Measurements from ENCODE around the gene PRDX6. TPM values are rescaled to one million over a fixed set of nuclear protein-coding genes. Genes with fewer than 3 reads are reported as not detected.
"Not testable (repeated sequence)": the region's sequence is repeated elsewhere in the genome, so short reads cannot be mapped to it uniquely, and the experiment has no call there.

The PRDX6 gene
- total RNA-seq, 1 donor from 2014 or later, result 304 TPM

- not testable (repeated sequence) for H3K9ac ChIP-seq (ENCODE audit: low read depth in 1 of 3, low read length in 3 of 3); H3K27ac ChIP-seq (ENCODE audit: low read depth, low read length); H3K27me3 ChIP-seq (ENCODE audit: control insufficient read depth in 3 of 3, insufficient read depth in 3 of 3, low read length in 3 of 3); H3K4me1 ChIP-seq (ENCODE audit: control insufficient read depth in 3 of 3, insufficient read depth in 3 of 3, low read length in 3 of 3); H3K9me3 ChIP-seq (ENCODE audit: control insufficient read depth in 3 of 3, low read length in 3 of 3); H3K4me3 ChIP-seq (ENCODE audit: low read length in 3 of 3)
- peaks cover 5 to 16% (median 11%) of the 10 kb centered on the region in 3 donors for H3K36me3 ChIP-seq (ENCODE audit: control insufficient read depth in 3 of 3, insufficient read depth in 3 of 3, low read length in 3 of 3)
These were observed 14.5 kb upstream of the PRDX6 start for GRCh38 chr1:173462666-173463065.

- not testable (repeated sequence) for H3K27ac ChIP-seq (ENCODE audit: low read depth, low read length); H3K9me3 ChIP-seq (ENCODE audit: control insufficient read depth in 3 of 3, low read length in 3 of 3); H3K4me1 ChIP-seq (ENCODE audit: control insufficient read depth in 3 of 3, insufficient read depth in 3 of 3, low read length in 3 of 3); H3K9ac ChIP-seq (ENCODE audit: low read depth in 1 of 3, low read length in 3 of 3); H3K4me3 ChIP-seq (ENCODE audit: low read length in 3 of 3); H3K27me3 ChIP-seq (ENCODE audit: control insufficient read depth in 3 of 3, insufficient read depth in 3 of 3, low read length in 3 of 3)
- peaks cover 5 to 16% (median 11%) of the 10 kb centered on the region in 3 donors for H3K36me3 ChIP-seq (ENCODE audit: control insufficient read depth in 3 of 3, insufficient read depth in 3 of 3, low read length in 3 of 3)
These were observed 12.9 kb upstream of the PRDX6 start for GRCh38 chr1:173464185-173464584.

GRCh38 chr1:173467426-173467825, 9.7 kb upstream of the PRDX6 start:
- H3K9ac ChIP-seq (ENCODE audit: low read depth in 1 of 3, low read length in 3 of 3), result no peak overlapping the region
- H3K9me3 ChIP-seq (ENCODE audit: control insufficient read depth in 3 of 3, low read length in 3 of 3), result no peaks in the 10 kb centered on the region
- no peak overlapping the region for H3K4me3 ChIP-seq (ENCODE audit: low read length in 3 of 3)
- H3K27ac ChIP-seq (ENCODE audit: low read depth, low read length), result no peak overlapping the region
- H3K27me3 ChIP-seq (ENCODE audit: control insufficient read depth in 3 of 3, insufficient read depth in 3 of 3, low read length in 3 of 3), result no peaks in the 10 kb centered on the region
- no peaks in the 10 kb centered on the region for H3K4me1 ChIP-seq (ENCODE audit: control insufficient read depth in 3 of 3, insufficient read depth in 3 of 3, low read length in 3 of 3)
- peaks cover 0 to 3% (median 0%) of the 10 kb centered on the region in 3 donors for H3K36me3 ChIP-seq (ENCODE audit: control insufficient read depth in 3 of 3, insufficient read depth in 3 of 3, low read length in 3 of 3)

- Histone ChIP-seq H3K9ac (ENCODE audit: low read depth in 1 of 3, low read length in 3 of 3) (no peak overlapping the region), H3K36me3 (ENCODE audit: control insufficient read depth in 3 of 3, insufficient read depth in 3 of 3, low read length in 3 of 3) (peaks cover 0 to 3% (median 0%) of the 10 kb centered on the region in 3 donors), H3K4me3 (ENCODE audit: low read length in 3 of 3) (no peak overlapping the region), H3K4me1 (ENCODE audit: control insufficient read depth in 3 of 3, insufficient read depth in 3 of 3, low read length in 3 of 3) (peaks cover 0 to 5% (median 3%) of the 10 kb centered on the region in 3 donors), H3K9me3 (ENCODE audit: control insufficient read depth in 3 of 3, low read length in 3 of 3) (no peaks in the 10 kb centered on the region), H3K27ac (ENCODE audit: low read depth, low read length) (no peak overlapping the region), H3K27me3 (ENCODE audit: control insufficient read depth in 3 of 3, insufficient read depth in 3 of 3, low read length in 3 of 3) (no peaks in the 10 kb centered on the region)
These were observed 7.5 kb upstream of the PRDX6 start for GRCh38 chr1:173469656-173470055.

GRCh38 chr1:173470608-173471007, 6.5 kb upstream of the PRDX6 start:
- Histone ChIP-seq H3K9me3 (ENCODE audit: control insufficient read depth in 3 of 3, low read length in 3 of 3) (no peaks in the 10 kb centered on the region), H3K4me3 (ENCODE audit: low read length in 3 of 3) (no peak overlapping the region), H3K27me3 (ENCODE audit: control insufficient read depth in 3 of 3, insufficient read depth in 3 of 3, low read length in 3 of 3) (no peaks in the 10 kb centered on the region), H3K27ac (ENCODE audit: low read depth, low read length) (no peak overlapping the region), H3K4me1 (ENCODE audit: control insufficient read depth in 3 of 3, insufficient read depth in 3 of 3, low read length in 3 of 3) (peaks cover 0 to 7% (median 6%) of the 10 kb centered on the region in 3 donors), H3K9ac (ENCODE audit: low read depth in 1 of 3, low read length in 3 of 3) (no peak overlapping the region), H3K36me3 (ENCODE audit: control insufficient read depth in 3 of 3, insufficient read depth in 3 of 3, low read length in 3 of 3) (peaks cover 0 to 3% (median 0%) of the 10 kb centered on the region in 3 donors)

- Histone ChIP-seq H3K9me3 (ENCODE audit: control insufficient read depth in 3 of 3, low read length in 3 of 3) (no peaks in the 10 kb centered on the region), H3K27ac (ENCODE audit: low read depth, low read length) (no peak overlapping the region), H3K9ac (ENCODE audit: low read depth in 1 of 3, low read length in 3 of 3) (peak overlapping the region in 1 of 3 donors; percentile 51), H3K27me3 (ENCODE audit: control insufficient read depth in 3 of 3, insufficient read depth in 3 of 3, low read length in 3 of 3) (no peaks in the 10 kb centered on the region), H3K4me1 (ENCODE audit: control insufficient read depth in 3 of 3, insufficient read depth in 3 of 3, low read length in 3 of 3) (peaks cover 13 to 24% (median 22%) of the 10 kb centered on the region in 3 donors), H3K36me3 (ENCODE audit: control insufficient read depth in 3 of 3, insufficient read depth in 3 of 3, low read length in 3 of 3) (no peaks in the 10 kb centered on the region), H3K4me3 (ENCODE audit: low read length in 3 of 3) (no peak overlapping the region)
These were observed 3.5 kb upstream of the PRDX6 start for GRCh38 chr1:173473599-173474011.

DNA sequence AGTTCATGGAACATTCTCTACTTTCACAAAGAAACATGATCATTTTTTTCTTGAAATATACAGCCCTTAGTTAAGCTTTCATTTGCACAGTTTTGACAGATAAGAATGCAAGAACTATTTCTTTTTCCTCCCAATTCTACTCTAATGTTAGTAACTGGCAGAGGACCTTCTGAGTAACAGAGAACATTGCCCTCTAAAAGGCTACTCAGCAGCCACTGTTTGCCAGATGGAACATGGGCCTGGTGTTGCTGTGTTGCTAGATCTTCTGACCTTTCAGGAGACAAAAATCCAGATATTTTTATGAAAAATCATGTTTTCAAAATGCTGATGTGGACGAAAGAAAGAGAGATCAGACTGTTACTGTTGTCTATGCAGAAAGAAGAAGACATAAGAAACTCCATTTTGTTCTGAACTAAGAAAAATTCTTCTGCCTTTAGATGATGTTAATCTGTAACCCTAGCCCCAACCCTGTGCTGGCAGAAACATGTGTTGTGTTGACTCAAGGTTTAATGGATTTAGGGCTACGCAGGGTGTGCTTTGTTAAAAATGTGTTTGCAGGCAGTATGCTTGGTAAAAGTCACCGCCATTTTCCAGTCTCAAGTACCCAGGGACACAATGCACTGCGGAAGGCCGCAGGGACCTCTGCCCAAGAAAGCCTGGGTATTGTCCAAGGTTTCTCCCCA, 2.9 kb upstream of the PRDX6 start:
- Histone ChIP-seq H3K4me3 (ENCODE audit: low read length in 3 of 3) (no peak overlapping the region), H3K4me1 (ENCODE audit: control insufficient read depth in 3 of 3, insufficient read depth in 3 of 3, low read length in 3 of 3) (peaks cover 18 to 30% (median 29%) of the 10 kb centered on the region in 3 donors), H3K36me3 (ENCODE audit: control insufficient read depth in 3 of 3, insufficient read depth in 3 of 3, low read length in 3 of 3) (no peaks in the 10 kb centered on the region), H3K27ac (ENCODE audit: low read depth, low read length) (no peak overlapping the region), H3K9me3 (ENCODE audit: control insufficient read depth in 3 of 3, low read length in 3 of 3) (no peaks in the 10 kb centered on the region), H3K27me3 (ENCODE audit: control insufficient read depth in 3 of 3, insufficient read depth in 3 of 3, low read length in 3 of 3) (no peaks in the 10 kb centered on the region), H3K9ac (ENCODE audit: low read depth in 1 of 3, low read length in 3 of 3) (peak overlapping the region in 1 of 3 donors; percentile 51)

DNA sequence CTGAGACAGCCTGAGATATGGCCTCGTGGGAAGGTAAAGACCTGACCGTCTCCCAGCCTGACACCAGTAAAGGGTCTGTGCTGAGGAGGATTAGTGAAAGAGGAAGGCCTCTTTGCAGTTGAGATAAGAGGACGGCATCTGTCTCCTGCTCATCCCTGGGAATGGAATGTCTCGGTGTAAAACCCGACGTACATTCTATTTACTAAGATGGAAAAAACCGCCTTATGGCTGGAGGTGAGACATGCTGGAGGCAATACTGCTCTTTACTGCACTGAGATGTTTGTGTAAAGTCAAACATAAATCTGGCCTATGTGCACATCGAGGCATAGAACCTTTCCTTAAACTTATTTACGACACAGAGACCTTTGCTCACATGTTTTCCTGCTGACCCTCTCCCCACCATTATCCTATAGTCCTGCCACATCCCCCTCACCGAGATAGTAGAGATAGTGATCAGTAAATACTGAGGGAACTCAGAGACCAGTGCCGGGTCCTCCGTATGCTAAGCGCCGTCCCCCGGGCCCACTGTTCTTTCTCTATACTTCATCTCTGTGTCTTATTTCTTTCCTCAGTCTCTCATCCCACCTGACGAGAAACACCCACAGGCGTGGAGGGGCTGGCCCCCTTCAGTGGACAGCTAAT, 2.2 kb upstream of the PRDX6 start:
- H3K4me1 ChIP-seq (ENCODE audit: control insufficient read depth in 3 of 3, insufficient read depth in 3 of 3, low read length in 3 of 3), result peaks cover 25 to 37% (median 35%) of the 10 kb centered on the region in 3 donors

DNA sequence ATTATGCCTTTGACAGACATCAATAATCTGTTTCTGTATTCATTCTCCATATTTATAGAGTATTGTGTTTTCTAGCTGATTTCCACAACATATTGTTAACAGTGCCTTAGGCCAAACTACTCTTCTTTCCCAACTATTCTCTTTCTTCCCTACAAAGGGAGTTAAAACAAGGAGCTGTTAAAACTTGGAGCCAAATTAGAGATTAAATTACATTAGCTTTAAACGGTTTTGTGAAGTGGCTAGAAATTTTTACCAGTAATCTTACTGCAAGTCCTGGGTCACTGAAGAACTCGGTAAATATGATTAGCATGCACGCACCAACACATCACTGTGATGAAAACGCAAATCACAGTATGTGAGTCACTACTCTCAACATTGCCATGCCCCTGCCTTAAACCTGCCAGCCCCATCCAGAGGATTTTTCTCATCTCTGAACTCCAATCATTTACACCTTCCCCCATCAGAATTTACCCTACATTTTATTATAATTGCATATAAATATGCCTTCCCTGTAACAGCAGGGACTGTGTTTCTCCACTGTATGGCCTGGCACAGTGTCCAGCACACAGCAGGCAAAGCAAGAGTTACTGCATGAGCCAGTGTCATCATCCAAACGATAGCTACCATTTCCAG, 1.5 kb upstream of the PRDX6 start:
- Histone ChIP-seq H3K9me3 (ENCODE audit: control insufficient read depth in 3 of 3, low read length in 3 of 3) (no peaks in the 10 kb centered on the region), H3K27ac (ENCODE audit: low read depth, low read length) (no peak overlapping the region), H3K36me3 (ENCODE audit: control insufficient read depth in 3 of 3, insufficient read depth in 3 of 3, low read length in 3 of 3) (peaks cover 0 to 13% (median 0%) of the 10 kb centered on the region in 3 donors), H3K27me3 (ENCODE audit: control insufficient read depth in 3 of 3, insufficient read depth in 3 of 3, low read length in 3 of 3) (no peaks in the 10 kb centered on the region), H3K4me1 (ENCODE audit: control insufficient read depth in 3 of 3, insufficient read depth in 3 of 3, low read length in 3 of 3) (peaks cover 29 to 43% (median 42%) of the 10 kb centered on the region in 3 donors), H3K4me3 (ENCODE audit: low read length in 3 of 3) (peak overlapping the region; percentile 88 to 96 (median 90)), H3K9ac (ENCODE audit: low read depth in 1 of 3, low read length in 3 of 3) (peak overlapping the region; percentile 85 to 88 (median 87))

More for the DNA sequence above, 2.2 kb upstream of the PRDX6 start:
- H3K9ac ChIP-seq (ENCODE audit: low read depth in 1 of 3, low read length in 3 of 3); H3K27me3 ChIP-seq (ENCODE audit: control insufficient read depth in 3 of 3, insufficient read depth in 3 of 3, low read length in 3 of 3); H3K4me3 ChIP-seq (ENCODE audit: low read length in 3 of 3); H3K9me3 ChIP-seq (ENCODE audit: control insufficient read depth in 3 of 3, low read length in 3 of 3); H3K36me3 ChIP-seq (ENCODE audit: control insufficient read depth in 3 of 3, insufficient read depth in 3 of 3, low read length in 3 of 3); H3K27ac ChIP-seq (ENCODE audit: low read depth, low read length): not testable (repeated sequence)

- H3K27me3 ChIP-seq (ENCODE audit: control insufficient read depth in 3 of 3, insufficient read depth in 3 of 3, low read length in 3 of 3), result no peaks in the 10 kb centered on the region
- H3K4me1 ChIP-seq (ENCODE audit: control insufficient read depth in 3 of 3, insufficient read depth in 3 of 3, low read length in 3 of 3), result peaks cover 29 to 45% (median 44%) of the 10 kb centered on the region in 3 donors
- no peaks in the 10 kb centered on the region for H3K9me3 ChIP-seq (ENCODE audit: control insufficient read depth in 3 of 3, low read length in 3 of 3)
- H3K36me3 ChIP-seq (ENCODE audit: control insufficient read depth in 3 of 3, insufficient read depth in 3 of 3, low read length in 3 of 3), result peaks cover 2 to 18% (median 3%) of the 10 kb centered on the region in 3 donors
- peak overlapping the region; percentile 85 to 88 (median 87) for H3K9ac ChIP-seq (ENCODE audit: low read depth in 1 of 3, low read length in 3 of 3)
- peak overlapping the region; percentile 88 to 96 (median 90) for H3K4me3 ChIP-seq (ENCODE audit: low read length in 3 of 3)
- H3K27ac ChIP-seq (ENCODE audit: low read depth, low read length), result peak overlapping the region; percentile 82
These were observed 904 bp upstream of the PRDX6 start for GRCh38 chr1:173476197-173476664.
